Measurements from ENCODE around the gene RANBP10. TPM values are rescaled to one million over a fixed set of nuclear protein-coding genes. Genes with fewer than 3 reads are reported as not detected.

Gene RANBP10
- total RNA-seq, 1 experiment from 2014 or later: 13.4 TPM

DNA sequence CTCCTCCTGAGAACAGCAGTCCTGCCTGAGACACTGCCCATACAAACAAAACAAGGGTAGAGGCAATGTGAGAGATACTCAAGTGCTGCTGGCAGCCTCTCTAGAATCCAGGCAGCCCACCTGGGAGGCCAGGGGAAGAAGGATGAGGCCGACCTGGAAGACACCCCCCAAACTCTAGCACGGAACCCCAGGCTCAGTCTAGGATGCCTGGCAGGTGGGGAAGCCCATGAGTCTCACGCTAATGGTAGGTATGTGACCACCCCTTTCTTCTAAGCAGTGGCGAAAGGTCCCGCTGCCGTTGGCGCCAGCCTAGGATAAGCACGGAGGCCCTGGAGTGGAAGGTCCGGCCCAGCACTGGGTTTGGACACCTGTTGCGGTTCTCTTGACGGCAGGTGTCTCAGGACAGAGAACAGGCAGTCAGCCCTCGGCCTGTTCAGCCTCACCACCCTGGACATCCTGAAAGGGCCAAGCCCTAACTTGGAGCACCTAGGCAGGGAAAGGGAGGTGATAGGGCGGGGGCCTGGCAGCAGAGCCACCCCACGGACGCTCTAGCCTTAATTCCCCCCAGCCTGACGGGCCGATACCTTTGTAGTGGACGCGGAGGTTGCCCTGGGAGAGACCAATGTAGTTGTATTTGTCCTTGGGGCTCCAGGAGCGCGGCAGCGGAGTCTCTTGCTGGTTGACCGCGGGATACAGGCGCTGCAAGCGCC, 487 bp downstream of the RANBP10 start:
- POLR2A ChIA-PET: interaction anchor here (0.6 to 0.7 kb wide), 4 partner anchors 39 to 246 kb away, joined by 3 to 13 read pairs (median 3); no protein-coding TSS in a partner anchor
- intact Hi-C loops (cut with micrococcal nuclease; ENCODE audit: unreplicated experiment): loop anchor here (10.0 kb wide), 1 partner anchor 131 kb away; no protein-coding TSS in a partner anchor
- peak overlapping the region; percentile 92 to 96 for H3K4me3 ChIP-seq (ENCODE audit: low read depth in 2 of 2, low read length in 2 of 2)
- H3K9me3 ChIP-seq (ENCODE audit: control insufficient read depth, insufficient read depth, low read depth, low read length): no peaks in the 10 kb centered on the region
- CTCF ChIA-PET: interaction anchor here (0.6 to 1.9 kb wide), 4 partner anchors 10 to 278 kb away, joined by 3 to 9 read pairs (median 3); no protein-coding TSS in a partner anchor
- no peaks in the 10 kb centered on the region for H3K27me3 ChIP-seq (ENCODE audit: control insufficient read depth, insufficient read depth, low read length)
- in situ Hi-C loops (cut with HindIII; ENCODE audit: low pct_unique_long_range_greater_than_20kb, low sequenced_read_pairs): no loop called here
- ATAC-seq: peak; percentile 6
- no peak for DNase-seq (ENCODE audit: low read depth, low spot score)
- peaks cover 9% of the 10 kb centered on the region for H3K4me1 ChIP-seq (ENCODE audit: control insufficient read depth, insufficient read depth, low read length)
- TF ChIP-seq, protein P1, sequence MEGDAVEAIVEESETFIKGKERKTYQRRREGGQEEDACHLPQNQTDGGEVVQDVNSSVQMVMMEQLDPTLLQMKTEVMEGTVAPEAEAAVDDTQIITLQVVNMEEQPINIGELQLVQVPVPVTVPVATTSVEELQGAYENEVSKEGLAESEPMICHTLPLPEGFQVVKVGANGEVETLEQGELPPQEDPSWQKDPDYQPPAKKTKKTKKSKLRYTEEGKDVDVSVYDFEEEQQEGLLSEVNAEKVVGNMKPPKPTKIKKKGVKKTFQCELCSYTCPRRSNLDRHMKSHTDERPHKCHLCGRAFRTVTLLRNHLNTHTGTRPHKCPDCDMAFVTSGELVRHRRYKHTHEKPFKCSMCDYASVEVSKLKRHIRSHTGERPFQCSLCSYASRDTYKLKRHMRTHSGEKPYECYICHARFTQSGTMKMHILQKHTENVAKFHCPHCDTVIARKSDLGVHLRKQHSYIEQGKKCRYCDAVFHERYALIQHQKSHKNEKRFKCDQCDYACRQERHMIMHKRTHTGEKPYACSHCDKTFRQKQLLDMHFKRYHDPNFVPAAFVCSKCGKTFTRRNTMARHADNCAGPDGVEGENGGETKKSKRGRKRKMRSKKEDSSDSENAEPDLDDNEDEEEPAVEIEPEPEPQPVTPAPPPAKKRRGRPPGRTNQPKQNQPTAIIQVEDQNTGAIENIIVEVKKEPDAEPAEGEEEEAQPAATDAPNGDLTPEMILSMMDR (IDR thresholded peaks at IDR 0.05): no peak
- TF ChIP-seq SIN3A (IDR thresholded peaks at IDR 0.05; ENCODE audit: borderline replicate concordance, insufficient read depth, low read depth, low read length) (peak; percentile 70; the same call in 1 of the 2 replicates), TCF7L2 (IDR thresholded peaks at IDR 0.05; ENCODE audit: low read depth, low read length) (no peak), POLR2AphosphoS5 (IDR thresholded peaks at IDR 0.05; ENCODE audit: low read depth, low read length) (no peak)
- TF ChIP-seq, protein P2, sequence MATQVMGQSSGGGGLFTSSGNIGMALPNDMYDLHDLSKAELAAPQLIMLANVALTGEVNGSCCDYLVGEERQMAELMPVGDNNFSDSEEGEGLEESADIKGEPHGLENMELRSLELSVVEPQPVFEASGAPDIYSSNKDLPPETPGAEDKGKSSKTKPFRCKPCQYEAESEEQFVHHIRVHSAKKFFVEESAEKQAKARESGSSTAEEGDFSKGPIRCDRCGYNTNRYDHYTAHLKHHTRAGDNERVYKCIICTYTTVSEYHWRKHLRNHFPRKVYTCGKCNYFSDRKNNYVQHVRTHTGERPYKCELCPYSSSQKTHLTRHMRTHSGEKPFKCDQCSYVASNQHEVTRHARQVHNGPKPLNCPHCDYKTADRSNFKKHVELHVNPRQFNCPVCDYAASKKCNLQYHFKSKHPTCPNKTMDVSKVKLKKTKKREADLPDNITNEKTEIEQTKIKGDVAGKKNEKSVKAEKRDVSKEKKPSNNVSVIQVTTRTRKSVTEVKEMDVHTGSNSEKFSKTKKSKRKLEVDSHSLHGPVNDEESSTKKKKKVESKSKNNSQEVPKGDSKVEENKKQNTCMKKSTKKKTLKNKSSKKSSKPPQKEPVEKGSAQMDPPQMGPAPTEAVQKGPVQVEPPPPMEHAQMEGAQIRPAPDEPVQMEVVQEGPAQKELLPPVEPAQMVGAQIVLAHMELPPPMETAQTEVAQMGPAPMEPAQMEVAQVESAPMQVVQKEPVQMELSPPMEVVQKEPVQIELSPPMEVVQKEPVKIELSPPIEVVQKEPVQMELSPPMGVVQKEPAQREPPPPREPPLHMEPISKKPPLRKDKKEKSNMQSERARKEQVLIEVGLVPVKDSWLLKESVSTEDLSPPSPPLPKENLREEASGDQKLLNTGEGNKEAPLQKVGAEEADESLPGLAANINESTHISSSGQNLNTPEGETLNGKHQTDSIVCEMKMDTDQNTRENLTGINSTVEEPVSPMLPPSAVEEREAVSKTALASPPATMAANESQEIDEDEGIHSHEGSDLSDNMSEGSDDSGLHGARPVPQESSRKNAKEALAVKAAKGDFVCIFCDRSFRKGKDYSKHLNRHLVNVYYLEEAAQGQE (IDR thresholded peaks at IDR 0.05; ENCODE audit: insufficient read depth in 1 of 2, low read depth in 2 of 2, low read length in 1 of 2): no peak
- peak overlapping the region; percentile 85 for H3K27ac ChIP-seq (ENCODE audit: low read length)
- no TSS peak for BruUV-seq (replicated peaks)
- H3K36me3 ChIP-seq (ENCODE audit: control insufficient read depth, insufficient read depth, low read length): no peaks in the 10 kb centered on the region; the same call in 1 of the 2 replicates

DNA sequence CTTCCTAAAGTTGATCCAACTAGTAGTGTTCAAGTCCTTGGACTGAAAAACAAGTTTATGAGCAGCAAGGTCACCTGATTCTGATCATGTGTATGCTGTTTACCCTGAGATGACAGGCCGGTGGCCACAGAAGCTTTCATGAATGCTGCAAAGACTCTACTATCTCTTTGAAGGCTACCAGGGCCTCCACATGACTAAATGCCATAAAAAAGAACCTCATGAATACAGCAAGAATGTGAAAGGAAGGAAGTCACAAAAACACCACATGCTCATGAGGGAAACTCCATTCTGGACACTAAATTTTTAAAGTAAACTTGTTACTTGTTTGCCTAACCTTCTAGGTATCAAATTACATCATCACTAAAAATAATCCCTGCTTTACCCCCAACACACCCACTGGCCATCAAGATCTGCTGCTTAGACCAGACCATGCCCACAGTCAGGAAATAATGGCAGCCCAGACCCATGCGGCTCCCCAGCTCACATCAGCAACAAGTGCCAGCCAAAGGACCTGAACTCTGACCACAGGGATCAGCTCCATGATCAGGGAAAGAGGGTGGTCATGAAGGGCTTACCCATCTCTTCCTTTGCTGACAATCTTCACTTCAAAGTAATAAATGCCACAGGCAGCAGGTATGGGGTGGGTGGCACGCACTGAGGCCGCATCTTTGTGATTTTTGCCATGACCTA, 1.4 kb downstream of the RANBP10 start:
- Histone ChIP-seq H3K36me3 (ENCODE audit: control insufficient read depth, insufficient read depth, low read length) (no peaks in the 10 kb centered on the region; the same call in 1 of the 2 replicates), H3K27ac (ENCODE audit: low read length) (peak overlapping the region; percentile 85), H3K4me3 (ENCODE audit: low read depth in 2 of 2, low read length in 2 of 2) (peak overlapping the region; percentile 92 to 96), H3K4me1 (ENCODE audit: control insufficient read depth, insufficient read depth, low read length) (peaks cover 9% of the 10 kb centered on the region), H3K9me3 (ENCODE audit: control insufficient read depth, insufficient read depth, low read depth, low read length) (no peaks in the 10 kb centered on the region), H3K27me3 (ENCODE audit: control insufficient read depth, insufficient read depth, low read length) (no peaks in the 10 kb centered on the region)
- DNase-seq (ENCODE audit: low read depth, low spot score): no peak
- BruUV-seq (replicated peaks): TSS peak; percentile 86
- CTCF ChIA-PET: no interaction called here
- TF ChIP-seq TCF7L2 (IDR thresholded peaks at IDR 0.05; ENCODE audit: low read depth, low read length) (no peak), POLR2AphosphoS5 (IDR thresholded peaks at IDR 0.05; ENCODE audit: low read depth, low read length) (no peak)
- TF ChIP-seq, protein P1 (IDR thresholded peaks at IDR 0.05): no peak
- in situ Hi-C loops (cut with HindIII; ENCODE audit: low pct_unique_long_range_greater_than_20kb, low sequenced_read_pairs): no loop called here
- POLR2A ChIA-PET: interaction anchor here (0.7 kb wide), 1 partner anchor 39 kb away, joined by 3 read pairs; no protein-coding TSS in a partner anchor
- no peak for ATAC-seq
- intact Hi-C loops (cut with micrococcal nuclease; ENCODE audit: unreplicated experiment): loop anchor here (10.0 kb wide), 1 partner anchor 130 kb away; no protein-coding TSS in a partner anchor
